ENCODE measurements around the gene DPP6.

Gene DPP6

GRCh38 chr7:154881026-154881425 is 828.8 kb downstream of the DPP6 start:
- no peaks in the 10 kb centered on the region for H3K27me3 ChIP-seq (ENCODE audit: insufficient read depth, low read length, poor library complexity, severe bottlenecking)
- no peak overlapping the region for H2AFZ ChIP-seq (ENCODE audit: low read length)
- H3K36me3 ChIP-seq (ENCODE audit: insufficient read depth, low read length): no peaks in the 10 kb centered on the region
- H3K4me2 ChIP-seq (ENCODE audit: low read depth, low read length, poor library complexity, severe bottlenecking): no peak overlapping the region
- H3K9ac ChIP-seq (ENCODE audit: low read depth, low read length, poor library complexity, severe bottlenecking): no peak overlapping the region
- H3K79me2 ChIP-seq (ENCODE audit: insufficient read depth, low read length): no peaks in the 10 kb centered on the region
- H3K4me1 ChIP-seq (ENCODE audit: insufficient read depth, low read length, poor library complexity, severe bottlenecking): no peaks in the 10 kb centered on the region
- H3K4me3 ChIP-seq (ENCODE audit: low read length, poor library complexity, severe bottlenecking): no peak overlapping the region
- no peak for TF ChIP-seq CTCF (conservative IDR thresholded peaks at IDR 0.05; ENCODE audit: low read length)
- TF ChIP-seq EZH2phosphoT487 (IDR thresholded peaks at IDR 0.05; ENCODE audit: borderline replicate concordance): no peak
- H3K9me2 ChIP-seq (replicated peaks; ENCODE audit: low read depth, low read length): no peaks in the 10 kb centered on the region
- H3F3A ChIP-seq (ENCODE audit: low read depth): no peaks in the 10 kb centered on the region
- H3K9me3 ChIP-seq (ENCODE audit: insufficient read depth, low read depth, low read length): peaks cover 11% of the 10 kb centered on the region; the same call in 1 of the 2 replicates
- no peaks in the 10 kb centered on the region for H4K20me1 ChIP-seq (ENCODE audit: insufficient read depth, low read length, poor library complexity, severe bottlenecking)

GRCh38 chr7:154881526-154881925 is 829.3 kb downstream of the DPP6 start:
- Histone ChIP-seq H3F3A (ENCODE audit: low read depth) (no peaks in the 10 kb centered on the region), H2AFZ (ENCODE audit: low read length) (no peak overlapping the region), H3K27me3 (ENCODE audit: insufficient read depth, low read length, poor library complexity, severe bottlenecking) (no peaks in the 10 kb centered on the region), H3K36me3 (ENCODE audit: insufficient read depth, low read length) (no peaks in the 10 kb centered on the region), H3K79me2 (ENCODE audit: insufficient read depth, low read length) (no peaks in the 10 kb centered on the region), H3K4me1 (ENCODE audit: insufficient read depth, low read length, poor library complexity, severe bottlenecking) (no peaks in the 10 kb centered on the region), H3K9me2 (replicated peaks; ENCODE audit: low read depth, low read length) (no peaks in the 10 kb centered on the region), H3K4me3 (ENCODE audit: low read length, poor library complexity, severe bottlenecking) (no peak overlapping the region), H3K4me2 (ENCODE audit: low read depth, low read length, poor library complexity, severe bottlenecking) (no peak overlapping the region), H3K9ac (ENCODE audit: low read depth, low read length, poor library complexity, severe bottlenecking) (no peak overlapping the region), H4K20me1 (ENCODE audit: insufficient read depth, low read length, poor library complexity, severe bottlenecking) (no peaks in the 10 kb centered on the region), H3K9me3 (ENCODE audit: insufficient read depth, low read depth, low read length) (peaks cover 11% of the 10 kb centered on the region; the same call in 1 of the 2 replicates)
- no peak for TF ChIP-seq EZH2phosphoT487 (IDR thresholded peaks at IDR 0.05; ENCODE audit: borderline replicate concordance)
- no peak for TF ChIP-seq CTCF (conservative IDR thresholded peaks at IDR 0.05; ENCODE audit: low read length)

GRCh38 chr7:154882931-154883474 is 830.8 kb downstream of the DPP6 start:
- Histone ChIP-seq H3F3A (ENCODE audit: low read depth) (no peaks in the 10 kb centered on the region), H3K9me2 (replicated peaks; ENCODE audit: low read depth, low read length) (no peaks in the 10 kb centered on the region), H3K4me3 (ENCODE audit: low read length, poor library complexity, severe bottlenecking) (no peak overlapping the region), H3K4me1 (ENCODE audit: insufficient read depth, low read length, poor library complexity, severe bottlenecking) (no peaks in the 10 kb centered on the region), H3K27me3 (ENCODE audit: insufficient read depth, low read length, poor library complexity, severe bottlenecking) (no peaks in the 10 kb centered on the region), H4K20me1 (ENCODE audit: insufficient read depth, low read length, poor library complexity, severe bottlenecking) (no peaks in the 10 kb centered on the region), H3K9me3 (ENCODE audit: insufficient read depth, low read depth, low read length) (peaks cover 11% of the 10 kb centered on the region; the same call in 1 of the 2 replicates), H3K9ac (ENCODE audit: low read depth, low read length, poor library complexity, severe bottlenecking) (no peak overlapping the region), H2AFZ (ENCODE audit: low read length) (no peak overlapping the region), H3K36me3 (ENCODE audit: insufficient read depth, low read length) (no peaks in the 10 kb centered on the region), H3K79me2 (ENCODE audit: insufficient read depth, low read length) (no peaks in the 10 kb centered on the region), H3K4me2 (ENCODE audit: low read depth, low read length, poor library complexity, severe bottlenecking) (no peak overlapping the region)
- no peak for TF ChIP-seq EZH2phosphoT487 (IDR thresholded peaks at IDR 0.05; ENCODE audit: borderline replicate concordance)
- TF ChIP-seq CTCF (conservative IDR thresholded peaks at IDR 0.05; ENCODE audit: low read length): no peak

Data from Loucy (cell line).